Amniotic epithelial cell (primary cell): ENCODE measurements around the gene AGBL2.
"Not testable (repeated sequence)": the region's sequence is repeated elsewhere in the genome, so short reads cannot be mapped to it uniquely, and the experiment has no call there.

Experiments used
- DNase-seq: peaks from one replicate; pipeline ENCODE4 v3.0.0-alpha.2; 2010; ENCODE audit warnings: low read depth

The AGBL2 gene

GRCh38 chr11:47715082-47715669 lies at the start of gene AGBL2:
Gene AGBL2, minus strand, starts transcription at chr11:47715369. Its CDS starts 719 bp downstream, at chr11:47714650.
- peak; percentile 53 for DNase-seq

GRCh38 chr11:47759291-47759690 lies 44.1 kb upstream of the AGBL2 start:
- DNase-seq = not testable (repeated sequence)

- DNase-seq = no peak
These were observed 41.0 kb upstream of the AGBL2 start for GRCh38 chr11:47756208-47756607.

GRCh38 chr11:47750725-47751124 lies 35.6 kb upstream of the AGBL2 start:
- DNase-seq = no peak

GRCh38 chr11:47742494-47742893 lies 27.3 kb upstream of the AGBL2 start:
- DNase-seq = not testable (repeated sequence)

- DNase-seq = not testable (repeated sequence)
These were observed 22.6 kb upstream of the AGBL2 start for GRCh38 chr11:47737817-47738216.

- no peak for DNase-seq
These were observed 17.1 kb upstream of the AGBL2 start for GRCh38 chr11:47732271-47732670.

GRCh38 chr11:47731475-47731874 lies 16.3 kb upstream of the AGBL2 start:
- DNase-seq = no peak

- no peak for DNase-seq
These were observed 11.8 kb upstream of the AGBL2 start for GRCh38 chr11:47726878-47727514.

- DNase-seq = no peak
These were observed 10.9 kb upstream of the AGBL2 start for GRCh38 chr11:47726118-47726442.

- no peak for DNase-seq
These were observed 10.4 kb upstream of the AGBL2 start for GRCh38 chr11:47725442-47726117.

GRCh38 chr11:47724041-47724729 lies 9.0 kb upstream of the AGBL2 start:
- peak; percentile 96 for DNase-seq

- DNase-seq = no peak
These were observed 7.9 kb upstream of the AGBL2 start for GRCh38 chr11:47723041-47723440.

GRCh38 chr11:47720651-47721050 lies 5.5 kb upstream of the AGBL2 start:
- DNase-seq = no peak

- no peak for DNase-seq
These were observed 1.5 kb upstream of the AGBL2 start for GRCh38 chr11:47716692-47717091.

GRCh38 chr11:47714554-47715081 lies 551 bp downstream of the AGBL2 start:
- no peak for DNase-seq

GRCh38 chr11:47711816-47712215 lies 3.4 kb downstream of the AGBL2 start:
- peak; percentile 88 for DNase-seq

- no peak for DNase-seq
These were observed 3.9 kb downstream of the AGBL2 start for GRCh38 chr11:47711225-47711624.

GRCh38 chr11:47707275-47707786 lies 7.8 kb downstream of the AGBL2 start:
- DNase-seq = not testable (repeated sequence)

- DNase-seq = no peak
These were observed 9.4 kb downstream of the AGBL2 start for GRCh38 chr11:47705721-47706120.

- DNase-seq = no peak
These were observed 23.2 kb downstream of the AGBL2 start for GRCh38 chr11:47691979-47692378.

GRCh38 chr11:47689480-47689879 lies 25.7 kb downstream of the AGBL2 start:
- DNase-seq = no peak
